HG03103 (cell line): ENCODE measurements around the gene RPRD1A.
"Not testable (repeated sequence)": the region's sequence is repeated elsewhere in the genome, so short reads cannot be mapped to it uniquely, and the experiment has no call there.

Experiments
- ATAC-seq: cut with Tn5 transposase; IDR thresholded peaks from one replicate; pipeline ENCODE4 v1.9.1; 2021; ENCODE audit warnings: low read depth; ENCODE audit not compliant: unreplicated experiment

RPRD1A gene

GRCh38 chr18:36034299-36034895 lies 33.0 kb downstream of the RPRD1A start:
- no peak for ATAC-seq

DNA sequence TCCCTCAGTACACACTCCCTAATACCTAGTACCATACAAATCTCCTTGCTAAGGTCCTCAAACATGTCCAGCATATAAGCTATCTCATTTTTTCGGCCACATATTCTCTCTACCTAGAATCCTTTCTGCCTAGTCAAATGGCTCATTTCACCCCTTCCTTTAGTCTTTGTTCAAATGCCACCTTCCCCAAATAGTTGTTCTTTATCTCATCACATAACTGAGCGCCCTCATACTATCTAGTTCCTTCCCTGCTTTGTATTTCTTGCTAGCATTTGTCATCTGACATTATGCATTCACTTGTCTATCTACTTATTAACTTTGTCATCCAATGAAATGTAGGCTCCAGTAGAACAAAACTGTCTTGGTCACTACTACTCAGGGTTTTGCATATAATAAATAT lies 35.5 kb downstream of the RPRD1A start:
- no peak for ATAC-seq

GRCh38 chr18:36031407-36031806 lies 36.0 kb downstream of the RPRD1A start:
- ATAC-seq = no peak

GRCh38 chr18:36028859-36029258 lies 38.5 kb downstream of the RPRD1A start:
- ATAC-seq = no peak

- no peak for ATAC-seq
These were observed 42.3 kb downstream of the RPRD1A start for GRCh38 chr18:36025025-36025424.

GRCh38 chr18:36024241-36024640 lies 43.1 kb downstream of the RPRD1A start:
- ATAC-seq = not testable (repeated sequence)

- ATAC-seq = no peak
These were observed 44.0 kb downstream of the RPRD1A start for GRCh38 chr18:36023336-36023735.

DNA sequence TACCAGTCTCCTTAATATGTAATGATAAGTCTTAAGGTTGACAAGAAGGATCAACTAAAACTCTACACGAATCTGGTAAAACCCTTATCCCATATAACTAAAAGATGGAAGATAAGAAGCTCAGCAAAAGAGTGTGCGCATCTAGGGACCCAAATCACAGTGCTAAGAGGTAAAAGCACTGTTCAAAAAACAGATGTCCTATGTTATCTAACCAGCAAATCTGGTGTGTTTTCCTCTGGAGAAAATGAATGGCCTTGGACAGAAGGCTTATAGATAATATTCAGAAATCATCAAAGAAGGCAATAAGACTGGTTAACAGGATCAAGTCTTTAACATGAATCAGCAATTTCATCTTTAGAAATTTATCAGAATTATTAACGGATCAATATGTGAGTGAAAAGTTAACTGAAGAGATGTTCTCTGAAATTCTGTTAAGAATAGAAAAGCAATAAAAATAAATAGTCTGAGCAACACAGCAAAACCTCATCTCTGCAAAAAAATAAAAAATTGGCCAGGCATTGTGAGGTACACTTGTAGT lies 47.1 kb downstream of the RPRD1A start:
- no peak for ATAC-seq

DNA sequence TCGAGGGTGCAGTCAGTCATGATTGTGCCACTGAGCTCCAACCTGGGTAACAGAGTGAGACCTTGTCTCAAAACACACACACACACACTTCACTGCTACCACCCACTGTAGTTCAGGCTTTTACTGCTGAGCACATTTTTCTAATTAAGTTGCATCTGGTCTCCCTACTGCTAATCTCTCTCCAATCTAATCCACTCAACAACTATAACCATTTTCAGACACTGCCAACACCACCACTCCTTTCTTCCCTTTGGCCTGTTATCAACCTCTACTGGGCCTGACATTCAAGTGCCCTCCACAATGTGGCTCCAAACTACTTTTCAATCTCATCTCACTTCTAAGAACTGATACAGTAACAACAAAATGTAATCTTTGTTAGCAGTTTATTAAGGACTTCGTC lies 50.1 kb downstream of the RPRD1A start:
- no peak for ATAC-seq

- ATAC-seq = peak; percentile 87
These were observed 51.7 kb downstream of the RPRD1A start for GRCh38 chr18:36015629-36016028.

DNA sequence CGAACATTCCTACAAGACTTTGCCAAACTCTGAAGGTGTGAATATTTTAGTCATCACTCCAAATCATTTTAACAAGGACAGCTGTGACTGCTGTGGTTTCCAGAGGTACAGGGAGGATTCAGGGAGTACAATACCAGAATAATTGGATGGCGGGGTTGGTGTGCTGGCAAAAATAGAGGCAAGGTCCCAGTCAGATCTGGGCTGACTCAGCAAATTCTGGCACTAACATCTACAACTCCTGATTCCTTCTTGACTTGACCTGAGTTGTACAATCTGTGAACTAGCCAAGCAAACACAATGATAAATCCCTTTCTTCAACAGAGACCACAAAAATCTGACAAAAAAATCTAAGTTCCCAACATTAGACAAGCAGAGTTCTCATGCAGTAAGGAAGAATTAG lies 54.5 kb downstream of the RPRD1A start:
- no peak for ATAC-seq

DNA sequence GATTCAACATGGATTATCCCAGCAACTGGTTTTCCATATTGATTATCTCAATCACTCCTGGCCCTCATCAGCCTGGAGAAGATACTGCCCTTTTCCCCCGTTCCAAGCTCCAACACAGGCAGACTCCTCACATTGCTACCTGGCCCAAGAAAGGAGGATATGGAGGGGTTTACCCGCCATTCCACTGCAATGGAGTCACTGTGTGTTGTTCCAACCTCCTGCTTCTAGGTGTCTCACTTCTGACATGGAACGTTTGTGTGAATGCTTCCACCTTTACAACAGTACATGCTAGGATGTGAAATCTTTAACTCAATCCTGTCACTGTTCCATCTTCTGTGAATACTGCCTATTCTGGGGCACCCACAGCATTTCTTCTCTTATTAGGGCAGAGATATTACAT lies 58.1 kb downstream of the RPRD1A start:
- no peak for ATAC-seq

GRCh38 chr18:36006997-36007396 lies 60.4 kb downstream of the RPRD1A start:
- ATAC-seq = no peak

DNA sequence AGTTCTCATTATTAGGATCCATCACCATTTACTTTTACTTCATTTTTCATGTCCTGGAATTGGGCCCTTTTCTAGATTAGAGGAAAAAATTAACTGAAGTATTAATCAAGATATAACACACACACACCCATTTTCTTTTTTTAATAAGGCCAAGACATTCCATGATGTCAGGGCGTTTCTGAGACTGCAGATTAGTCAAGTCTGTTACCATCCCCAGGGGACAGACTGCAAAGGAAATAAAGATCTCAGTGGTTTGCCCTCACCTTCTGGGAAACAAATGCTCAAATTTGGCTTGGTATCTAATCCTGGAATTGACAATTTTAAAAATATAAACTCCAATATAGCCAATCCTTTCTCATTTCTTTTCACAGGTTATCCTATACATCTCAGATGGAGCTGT lies 67.4 kb downstream of the RPRD1A start:
- no peak for ATAC-seq

GRCh38 chr18:35998967-35999366 lies 68.4 kb downstream of the RPRD1A start:
- no peak for ATAC-seq

GRCh38 chr18:35993013-35993412 lies 74.3 kb downstream of the RPRD1A start:
- no peak for ATAC-seq

DNA sequence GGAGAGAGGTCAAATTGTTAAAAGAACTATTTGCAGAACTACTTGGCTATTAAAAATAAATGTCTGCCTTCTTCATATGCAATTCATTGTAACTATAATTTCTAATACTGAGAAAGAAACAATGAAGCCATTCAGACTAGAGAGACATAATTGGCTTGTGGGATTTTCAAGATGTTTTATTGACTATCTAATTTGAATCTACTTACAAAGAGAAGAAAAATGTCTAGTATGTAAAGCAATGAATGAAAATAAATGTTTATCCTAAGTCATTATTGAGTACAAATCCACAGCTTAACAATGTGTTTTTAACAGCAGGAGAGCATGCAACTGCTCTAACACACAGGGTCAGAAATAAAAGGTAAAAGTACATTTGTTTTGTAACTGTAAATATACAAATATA lies 75.7 kb downstream of the RPRD1A start:
- no peak for ATAC-seq

GRCh38 chr18:35983818-35984217 lies 83.5 kb downstream of the RPRD1A start:
- ATAC-seq = no peak

- no peak for ATAC-seq
These were observed 84.2 kb downstream of the RPRD1A start for GRCh38 chr18:35983147-35983546.

DNA sequence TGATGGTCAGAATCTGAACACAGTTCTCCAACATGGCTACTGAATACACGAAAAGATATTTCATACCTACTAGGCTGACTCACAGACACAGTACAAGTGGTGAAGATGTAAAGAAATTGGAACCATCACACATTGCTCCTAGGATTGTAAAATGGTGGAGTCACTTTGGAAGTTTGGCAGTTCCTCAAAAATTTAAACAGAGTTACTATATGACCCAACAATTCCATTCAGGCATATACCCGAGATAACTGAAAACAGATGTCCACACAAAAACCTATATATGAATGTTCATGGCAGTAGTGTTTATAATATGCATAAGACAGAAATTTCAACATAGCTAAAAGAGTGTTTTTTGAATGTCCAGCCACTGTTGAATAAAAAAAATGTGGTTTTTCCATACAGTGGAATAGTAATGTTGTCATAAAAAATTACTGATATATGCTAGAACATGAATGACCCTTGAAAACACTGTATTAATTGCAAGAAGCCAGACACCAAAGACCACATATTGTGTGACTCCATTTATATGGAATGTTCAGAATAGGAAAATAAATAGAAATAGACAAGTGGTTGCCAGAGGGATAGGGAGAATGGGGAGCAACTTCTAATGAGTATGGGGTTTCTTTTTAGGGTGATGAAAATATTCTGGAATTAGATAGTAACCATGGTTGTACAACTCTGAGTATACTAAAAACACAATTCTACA lies 84.8 kb downstream of the RPRD1A start:
- no peak for ATAC-seq

DNA sequence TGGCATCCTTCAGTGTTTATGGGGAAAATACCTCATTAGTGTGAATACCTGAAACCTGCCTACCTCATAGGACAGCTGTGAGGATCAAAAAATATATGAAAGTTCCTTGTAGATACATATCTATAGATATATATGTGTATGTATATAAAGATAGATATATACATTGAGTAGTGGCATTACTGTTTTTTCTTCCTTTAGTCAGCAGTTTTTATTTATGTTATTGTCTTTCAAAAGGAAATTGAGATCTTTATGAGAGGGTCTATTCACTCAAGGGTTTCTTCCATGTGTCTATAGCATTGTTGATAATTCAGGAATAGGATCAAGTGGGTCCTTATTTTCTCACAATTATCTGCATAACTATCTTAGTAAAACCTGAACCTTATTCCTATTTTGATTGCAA lies 88.2 kb downstream of the RPRD1A start:
- no peak for ATAC-seq

DNA sequence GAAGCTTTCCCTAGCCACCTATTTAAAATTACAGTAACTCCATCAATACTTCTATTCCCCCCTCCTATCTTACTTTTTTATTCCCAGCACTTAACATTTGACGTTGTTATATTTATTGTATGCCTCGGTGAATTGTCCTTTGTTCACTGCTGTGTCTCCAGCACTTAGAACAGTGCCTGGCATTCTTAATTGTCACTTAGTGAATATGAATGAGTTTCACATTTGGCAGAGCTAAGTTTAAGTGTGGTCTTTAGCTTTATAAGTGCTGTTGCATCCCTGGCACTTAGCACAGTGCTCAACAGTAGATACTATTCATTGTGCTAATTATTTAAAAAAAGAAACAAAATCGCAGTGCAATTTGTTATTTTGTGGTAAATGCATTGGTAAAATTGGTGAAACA lies 93.2 kb downstream of the RPRD1A start:
- ATAC-seq = no peak
